IMR-90 (cell line): ENCODE measurements around the gene DOCK9. TPM values are rescaled to one million over a fixed set of nuclear protein-coding genes. Genes with fewer than 3 reads are reported as not detected.

Experiments used
- ATAC-seq: fragments of 200-7000 bp; cut with Tn5 transposase; 2 replicates; pipeline ENCODE4 v1.9.1; 2020; ENCODE audit warnings: low read depth, mild to moderate bottlenecking, moderate library complexity
- BruUV-seq: library from RNA; stranded (reverse); fragments of 400-500 nt; replicated peaks from 2 replicates; lab custom pipeline; 2021; lab: Mats Ljungman, UMichigan
- CTCF ChIA-PET: fragments of 300-600 bp; formaldehyde crosslinking; extraction: SDS; loops from one replicate; lab custom pipeline; 2021; ENCODE audit warnings: antibody characterized with exemption; lab: Yijun Ruan, JAX
- POLR2A ChIA-PET: fragments of 300-600 bp; sonication (Branson Sonifier 250); formaldehyde crosslinking; loops from one replicate; lab custom pipeline; 2022; ENCODE audit warnings: antibody characterized with exemption; ENCODE audit not compliant: unreplicated experiment; lab: Charles Lee
- DNase-seq: peaks from one replicate; pipeline ENCODE4 v3.0.0; 2013
- H2AFZ ChIP-seq: replicated peaks from 2 replicates; pipeline ENCODE3; 2013; ENCODE audit warnings: low read length, mild to moderate bottlenecking; ENCODE audit not compliant: poor library complexity
- H2AK5ac ChIP-seq: 2 replicates; pipeline ENCODE4 v1.6.1; 2013; ENCODE audit warnings: low read depth, low read length, inconsistent platforms
- H2AK9ac ChIP-seq: replicated peaks from 2 replicates; pipeline ENCODE3; 2013; ENCODE audit warnings: mild to moderate bottlenecking, low read depth, low read length, moderate library complexity; ENCODE audit not compliant: poor library complexity
- H2BK120ac ChIP-seq: 2 replicates; pipeline ENCODE4 v1.6.1; 2013; ENCODE audit warnings: low read depth, low read length, inconsistent platforms
- H2BK15ac ChIP-seq: 3 replicates; pipeline ENCODE4 v1.6.1; 2013; ENCODE audit warnings: low read depth, low read length, inconsistent platforms
- H2BK20ac ChIP-seq: 2 replicates; pipeline ENCODE4 v1.6.1; 2013; ENCODE audit warnings: low read depth, mild to moderate bottlenecking, inconsistent platforms, low read length, moderate library complexity
- H2BK5ac ChIP-seq: 2 replicates; pipeline ENCODE4 v1.6.1; 2013; ENCODE audit warnings: mild to moderate bottlenecking, low read depth, low read length, inconsistent platforms; ENCODE audit not compliant: poor library complexity, severe bottlenecking
- H3K14ac ChIP-seq: replicated peaks from 2 replicates; pipeline ENCODE4 v1.6.1; 2013; ENCODE audit warnings: low read depth, low read length, inconsistent platforms
- H3K18ac ChIP-seq: 2 replicates; pipeline ENCODE4 v1.6.1; 2013; ENCODE audit warnings: low read depth, low read length, control low read depth
- H3K23ac ChIP-seq: 2 replicates; pipeline ENCODE4 v1.6.1; 2013; ENCODE audit warnings: low read depth, low read length, inconsistent platforms
- H3K27ac ChIP-seq: 2 replicates; pipeline ENCODE4 v1.5.1; 2013; ENCODE audit warnings: mild to moderate bottlenecking, control low read depth, low read length; ENCODE audit not compliant: insufficient read depth
- H3K27me3 ChIP-seq: 2 replicates; pipeline ENCODE4 v1.6.1; 2013; ENCODE audit warnings: low read length; ENCODE audit not compliant: control insufficient read depth, insufficient read depth
- H3K36me3 ChIP-seq: 2 replicates; pipeline ENCODE4 v1.6.1; 2013; ENCODE audit warnings: low read length, mixed read lengths; ENCODE audit not compliant: control insufficient read depth, insufficient read depth
- H3K4ac ChIP-seq: 2 replicates; pipeline ENCODE4 v1.6.1; 2013; ENCODE audit warnings: low read depth, low read length, inconsistent platforms
- H3K4me1 ChIP-seq: 2 replicates; pipeline ENCODE4 v1.6.1; 2013; ENCODE audit warnings: low read length, mixed read lengths; ENCODE audit not compliant: control insufficient read depth, insufficient read depth
- H3K4me2 ChIP-seq: 2 replicates; pipeline ENCODE4 v1.6.1; 2013; ENCODE audit warnings: low read depth, mild to moderate bottlenecking, control low read depth, low read length, moderate library complexity
- H3K4me3 ChIP-seq: 2 replicates; pipeline ENCODE4 v1.5.1; 2013; ENCODE audit warnings: low read depth, mild to moderate bottlenecking, control low read depth, low read length, moderate library complexity; ENCODE audit not compliant: insufficient read depth
- H3K56ac ChIP-seq: 2 replicates; pipeline ENCODE4 v1.6.1; 2013; ENCODE audit warnings: low read length, inconsistent platforms; ENCODE audit not compliant: insufficient read depth; ENCODE audit errors: extremely low read depth
- H3K79me1 ChIP-seq, 2 experiments: 2 replicates each; pipeline ENCODE4 v1.6.1; 2013; ENCODE audit warnings: low read length in 2 of 2, inconsistent platforms in 1 of 2, low read depth in 1 of 2
- H3K9ac ChIP-seq: 2 replicates; pipeline ENCODE4 v1.6.1; 2013; ENCODE audit warnings: low read depth, low read length, control low read depth
- H3K9me1 ChIP-seq: 2 replicates; pipeline ENCODE4 v1.6.1; 2013; ENCODE audit warnings: low read length, inconsistent platforms; ENCODE audit not compliant: insufficient read depth
- H3K9me3 ChIP-seq: 2 replicates; pipeline ENCODE4 v1.6.1; 2013; ENCODE audit warnings: low read length; ENCODE audit not compliant: control insufficient read depth, insufficient read depth
- H4K20me1 ChIP-seq: 2 replicates; pipeline ENCODE4 v1.6.1; 2013; ENCODE audit warnings: low read length, inconsistent platforms; ENCODE audit not compliant: insufficient read depth
- H4K5ac ChIP-seq: 2 replicates; pipeline ENCODE4 v1.6.1; 2013; ENCODE audit warnings: mild to moderate bottlenecking, low read depth, low read length, control low read depth
- H4K8ac ChIP-seq, 2 experiments: 2 replicates each; pipeline ENCODE4 v1.6.1; 2013; ENCODE audit warnings: low read depth in 2 of 2, low read length in 2 of 2, control low read depth in 1 of 2, inconsistent platforms in 1 of 2
- H4K91ac ChIP-seq: 2 replicates; pipeline ENCODE4 v1.6.1; 2013; ENCODE audit warnings: low read depth, low read length, inconsistent platforms; ENCODE audit not compliant: insufficient read depth
- BHLHE40 ChIP-seq: fragments of 150-350 bp; IDR thresholded peaks from 2 replicates; pipeline ENCODE4 v1.6.1; 2016; ENCODE audit warnings: mild to moderate bottlenecking, low read depth, low read length
- CEBPB ChIP-seq: IDR thresholded peaks from 2 replicates; pipeline ENCODE4 v1.6.1; 2012; ENCODE audit warnings: low read depth, low read length, improper control_type of control experiment
- CHD1 ChIP-seq: IDR thresholded peaks from 2 replicates; pipeline ENCODE4 v1.6.1; 2012; ENCODE audit warnings: low read depth, low read length, improper control_type of control experiment
- FOS ChIP-seq: fragments of 150-350 bp; IDR thresholded peaks from 2 replicates; pipeline ENCODE4 v1.6.1; 2016; ENCODE audit warnings: low read depth, low read length
- MAFK ChIP-seq: IDR thresholded peaks from 2 replicates; pipeline ENCODE4 v1.6.1; 2012; ENCODE audit warnings: low read depth, low read length, improper control_type of control experiment
- MAZ ChIP-seq: IDR thresholded peaks from 2 replicates; pipeline ENCODE4 v1.6.1; 2012; ENCODE audit warnings: low read depth, mild to moderate bottlenecking, low read length, improper control_type of control experiment, moderate library complexity, borderline replicate concordance
- MXI1 ChIP-seq: IDR thresholded peaks from 2 replicates; pipeline ENCODE4 v1.6.1; 2012; ENCODE audit warnings: low read depth, mild to moderate bottlenecking, low read length, moderate library complexity, borderline replicate concordance
- NFE2L2 ChIP-seq: fragments of 150-350 bp; IDR thresholded peaks from 2 replicates; pipeline ENCODE4 v1.6.1; 2016; ENCODE audit warnings: low read depth, mild to moderate bottlenecking, low read length
- POLR2A ChIP-seq: IDR thresholded peaks from 2 replicates; pipeline ENCODE4 v1.6.1; 2012; ENCODE audit warnings: mild to moderate bottlenecking, low read depth, low read length
- RAD21 ChIP-seq: IDR thresholded peaks from 2 replicates; pipeline ENCODE4 v1.6.1; 2012; ENCODE audit warnings: low read length, improper control_type of control experiment
- RFX5 ChIP-seq: IDR thresholded peaks from 2 replicates; pipeline ENCODE4 v1.8.0; 2012; ENCODE audit warnings: low read depth, mild to moderate bottlenecking, low read length, moderate library complexity
- SMC3 ChIP-seq: fragments of 150-350 bp; IDR thresholded peaks from 2 replicates; pipeline ENCODE4 v1.6.1; 2016; ENCODE audit warnings: low read depth, mild to moderate bottlenecking, antibody characterized with exemption, low read length, moderate library complexity
- whole genome bisulfite sequencing, 2 experiments: methylation state at CpG; one replicate each; pipeline versions ENCODE4 v1.1.5 to v1.1.7; 2013; ENCODE audit warnings: missing lambda C conversion rate in 2 of 2; ENCODE audit not compliant: insufficient read length in 1 of 2; ENCODE audit errors: extremely low coverage in 2 of 2; 5-methylcytosine and 5-hydroxymethylcytosine counted together
- dilution Hi-C: fragments of 300-500 bp; cut with HindIII; formaldehyde crosslinking; loops from one replicate; pipeline ENCODE4 v1.14.3; 2018; ENCODE audit warnings: low sequenced_read_pairs; ENCODE audit not compliant: unreplicated experiment
- in situ Hi-C: fragments of 300-500 bp; cut with MboI; formaldehyde crosslinking; loops from 3 replicates; pipeline ENCODE4 v1.14.3; 2019; ENCODE audit warnings: low sequenced_read_pairs, inconsistent platforms, mixed read lengths
- intact Hi-C: fragments of 100-400 bp; cut with micrococcal nuclease; formaldehyde crosslinking; loops from 2 replicates; pipeline ENCODE4 v1.10.0; 2022
- polyA plus RNA-seq, 3 experiments: library from polyadenylated mRNA; depleted of rRNA; stranded (reverse); fragments of >200 nt; gene quantifications; 2 replicates each; pipeline ENCODE4 v1.2.3, GENCODE V29; 2012; ENCODE audit warnings: low replicate concordance in 1 of 3
- total RNA-seq: library from RNA; depleted of rRNA; stranded (reverse); fragments of >200 nt; gene quantifications from 2 replicates; pipeline ENCODE4 v1.2.3, GENCODE V29; 2012
- TF ChIP-seq, protein P1 (sequence below): conservative IDR thresholded peaks from 2 replicates; pipeline ENCODE4 v1.5.1; 2012; ENCODE audit warnings: mild to moderate bottlenecking, low read depth, low read length, improper control_type of control experiment
- TF ChIP-seq, protein P2 (sequence below): fragments of 150-350 bp; IDR thresholded peaks from 2 replicates; pipeline ENCODE4 v1.6.1; 2017; ENCODE audit warnings: mild to moderate bottlenecking, antibody characterized with exemption, low read length, low read depth

Gene DOCK9
- total and polyA plus RNA-seq, 2 of the 4 experiments (the other 2 are of a cell fraction): 4.8 to 7.2 TPM

DNA sequence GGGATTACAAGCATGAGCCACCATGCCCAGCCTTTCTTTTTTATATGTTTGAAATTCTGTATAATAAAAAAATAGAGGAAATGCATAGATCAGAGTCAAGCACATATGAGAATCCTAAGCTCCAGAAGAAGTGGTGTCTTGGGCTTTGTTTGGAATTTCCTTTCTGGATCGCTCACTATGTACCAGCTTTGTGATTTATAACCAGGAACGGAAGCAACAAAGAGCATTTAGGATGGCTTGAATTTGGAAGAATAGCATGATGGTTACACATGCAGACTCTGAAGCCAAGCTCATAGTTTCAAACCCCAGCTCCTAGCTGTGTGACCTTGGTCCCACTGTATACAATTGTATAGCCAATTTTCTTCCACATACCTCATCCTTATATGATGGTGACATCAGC is 197.4 kb downstream of the DOCK9 start:
- BruUV-seq: no TSS peak
- H2AK5ac ChIP-seq: no peak overlapping the region
- H2BK120ac ChIP-seq: no peak overlapping the region
- H3K4me3 ChIP-seq: no peak overlapping the region
- H3K23ac ChIP-seq: no peak overlapping the region
- H3K14ac ChIP-seq: no peak overlapping the region
- H3K9me3 ChIP-seq: no peaks in the 10 kb centered on the region; the same call in 1 of the 2 replicates
- no peak overlapping the region for H3K18ac ChIP-seq
- dilution Hi-C loops: no loop called here
- H3K36me3 ChIP-seq: no peaks in the 10 kb centered on the region
- DNase-seq (no peak), ATAC-seq (no peak)
- no peak overlapping the region for H2AFZ ChIP-seq
- H3K4me2 ChIP-seq: no peak overlapping the region
- CTCF ChIA-PET: no interaction called here
- TF ChIP-seq BHLHE40 (no peak), CEBPB (no peak), MXI1 (no peak), NFE2L2 (no peak), POLR2A (no peak), CHD1 (no peak), SMC3 (no peak), RAD21 (no peak), MAFK (no peak), MAZ (no peak), FOS (no peak), RFX5 (no peak)
- TF ChIP-seq, protein P1, sequence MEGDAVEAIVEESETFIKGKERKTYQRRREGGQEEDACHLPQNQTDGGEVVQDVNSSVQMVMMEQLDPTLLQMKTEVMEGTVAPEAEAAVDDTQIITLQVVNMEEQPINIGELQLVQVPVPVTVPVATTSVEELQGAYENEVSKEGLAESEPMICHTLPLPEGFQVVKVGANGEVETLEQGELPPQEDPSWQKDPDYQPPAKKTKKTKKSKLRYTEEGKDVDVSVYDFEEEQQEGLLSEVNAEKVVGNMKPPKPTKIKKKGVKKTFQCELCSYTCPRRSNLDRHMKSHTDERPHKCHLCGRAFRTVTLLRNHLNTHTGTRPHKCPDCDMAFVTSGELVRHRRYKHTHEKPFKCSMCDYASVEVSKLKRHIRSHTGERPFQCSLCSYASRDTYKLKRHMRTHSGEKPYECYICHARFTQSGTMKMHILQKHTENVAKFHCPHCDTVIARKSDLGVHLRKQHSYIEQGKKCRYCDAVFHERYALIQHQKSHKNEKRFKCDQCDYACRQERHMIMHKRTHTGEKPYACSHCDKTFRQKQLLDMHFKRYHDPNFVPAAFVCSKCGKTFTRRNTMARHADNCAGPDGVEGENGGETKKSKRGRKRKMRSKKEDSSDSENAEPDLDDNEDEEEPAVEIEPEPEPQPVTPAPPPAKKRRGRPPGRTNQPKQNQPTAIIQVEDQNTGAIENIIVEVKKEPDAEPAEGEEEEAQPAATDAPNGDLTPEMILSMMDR: no peak
- TF ChIP-seq, protein P2, sequence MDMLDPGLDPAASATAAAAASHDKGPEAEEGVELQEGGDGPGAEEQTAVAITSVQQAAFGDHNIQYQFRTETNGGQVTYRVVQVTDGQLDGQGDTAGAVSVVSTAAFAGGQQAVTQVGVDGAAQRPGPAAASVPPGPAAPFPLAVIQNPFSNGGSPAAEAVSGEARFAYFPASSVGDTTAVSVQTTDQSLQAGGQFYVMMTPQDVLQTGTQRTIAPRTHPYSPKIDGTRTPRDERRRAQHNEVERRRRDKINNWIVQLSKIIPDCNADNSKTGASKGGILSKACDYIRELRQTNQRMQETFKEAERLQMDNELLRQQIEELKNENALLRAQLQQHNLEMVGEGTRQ: no peak
- H2BK5ac ChIP-seq: no peak overlapping the region
- intact Hi-C loops: no loop called here
- H3K27me3 ChIP-seq: peaks cover 26% of the 10 kb centered on the region
- no peak overlapping the region for H3K56ac ChIP-seq
- H3K79me1 ChIP-seq: no peaks in the 10 kb centered on the region
- H3K4ac ChIP-seq: no peak overlapping the region
- H2BK20ac ChIP-seq: no peak overlapping the region
- H3K27ac ChIP-seq: no peak overlapping the region
- whole genome bisulfite sequencing, 2 experiments: no CpG with 5 or more reads among the region's 2 CpGs
- POLR2A ChIA-PET: no interaction called here
- H4K8ac ChIP-seq: no peak overlapping the region
- no peaks in the 10 kb centered on the region; the same call in none of the 2 replicates for H3K9me1 ChIP-seq
- no peak overlapping the region for H2BK15ac ChIP-seq
- no peak overlapping the region for H2AK9ac ChIP-seq
- H4K91ac ChIP-seq: no peak overlapping the region
- H3K9ac ChIP-seq: no peak overlapping the region
- no peaks in the 10 kb centered on the region for H4K20me1 ChIP-seq
- no peak overlapping the region for H4K5ac ChIP-seq
- in situ Hi-C loops: no loop called here
- H3K4me1 ChIP-seq: peaks cover 2% of the 10 kb centered on the region
